ENCODE data around the gene KCNIP1. TPM values are rescaled to one million over a fixed set of nuclear protein-coding genes. Genes with fewer than 3 reads are reported as not detected.

Gene KCNIP1
- total RNA-seq, 1 donor from 2014 or later: 8.7 TPM

- H3K36me3 Mint-ChIP-seq (ENCODE audit: low read depth): no peaks in the 10 kb centered on the region
- TF ChIP-seq, protein P1, sequence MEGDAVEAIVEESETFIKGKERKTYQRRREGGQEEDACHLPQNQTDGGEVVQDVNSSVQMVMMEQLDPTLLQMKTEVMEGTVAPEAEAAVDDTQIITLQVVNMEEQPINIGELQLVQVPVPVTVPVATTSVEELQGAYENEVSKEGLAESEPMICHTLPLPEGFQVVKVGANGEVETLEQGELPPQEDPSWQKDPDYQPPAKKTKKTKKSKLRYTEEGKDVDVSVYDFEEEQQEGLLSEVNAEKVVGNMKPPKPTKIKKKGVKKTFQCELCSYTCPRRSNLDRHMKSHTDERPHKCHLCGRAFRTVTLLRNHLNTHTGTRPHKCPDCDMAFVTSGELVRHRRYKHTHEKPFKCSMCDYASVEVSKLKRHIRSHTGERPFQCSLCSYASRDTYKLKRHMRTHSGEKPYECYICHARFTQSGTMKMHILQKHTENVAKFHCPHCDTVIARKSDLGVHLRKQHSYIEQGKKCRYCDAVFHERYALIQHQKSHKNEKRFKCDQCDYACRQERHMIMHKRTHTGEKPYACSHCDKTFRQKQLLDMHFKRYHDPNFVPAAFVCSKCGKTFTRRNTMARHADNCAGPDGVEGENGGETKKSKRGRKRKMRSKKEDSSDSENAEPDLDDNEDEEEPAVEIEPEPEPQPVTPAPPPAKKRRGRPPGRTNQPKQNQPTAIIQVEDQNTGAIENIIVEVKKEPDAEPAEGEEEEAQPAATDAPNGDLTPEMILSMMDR (IDR thresholded peaks at IDR 0.05): no peak
- DNase-seq (ENCODE audit: low spot score): no peak
- H3K9me3 Mint-ChIP-seq (ENCODE audit: low read depth): no peaks in the 10 kb centered on the region
- H3K27me3 Mint-ChIP-seq (ENCODE audit: low read depth): peaks cover 5% of the 10 kb centered on the region
- H3K4me1 Mint-ChIP-seq (ENCODE audit: low read depth): peaks cover 31% of the 10 kb centered on the region
- no peak overlapping the region for H3K4me3 Mint-ChIP-seq (ENCODE audit: unreplicated experiment)
- H3K27ac Mint-ChIP-seq (ENCODE audit: unreplicated experiment): peak overlapping the region; percentile 51
Measured at GRCh38 chr5:170746961-170747340, 243.1 kb downstream of the KCNIP1 start.

DNA sequence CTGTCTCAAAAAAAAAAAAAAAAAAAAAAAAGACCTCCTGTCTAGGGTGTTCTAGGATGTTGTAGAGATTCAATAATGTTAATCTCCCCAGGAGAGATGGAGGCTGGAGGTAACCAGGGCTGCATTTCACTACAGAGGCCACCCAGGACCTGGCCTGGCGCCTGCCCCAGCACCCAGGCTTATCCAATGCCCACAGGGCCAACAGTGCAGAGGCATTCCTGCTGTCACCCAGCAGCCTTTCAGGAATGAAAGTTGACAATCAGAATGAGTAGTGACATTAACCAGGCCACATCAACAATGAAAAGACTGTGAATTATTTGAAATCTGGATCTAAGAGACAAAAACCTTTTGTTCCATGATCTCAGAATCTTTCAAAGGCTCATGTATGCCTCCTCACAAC, 243.5 kb downstream of the KCNIP1 start:
- no peak overlapping the region for H3K27ac Mint-ChIP-seq (ENCODE audit: unreplicated experiment)
- TF ChIP-seq, protein P1 (IDR thresholded peaks at IDR 0.05): no peak
- no peaks in the 10 kb centered on the region for H3K9me3 Mint-ChIP-seq (ENCODE audit: low read depth)
- peaks cover 5% of the 10 kb centered on the region for H3K27me3 Mint-ChIP-seq (ENCODE audit: low read depth)
- no peak overlapping the region for H3K4me3 Mint-ChIP-seq (ENCODE audit: unreplicated experiment)
- H3K36me3 Mint-ChIP-seq (ENCODE audit: low read depth): no peaks in the 10 kb centered on the region
- H3K4me1 Mint-ChIP-seq (ENCODE audit: low read depth): peaks cover 35% of the 10 kb centered on the region
- DNase-seq (ENCODE audit: low spot score): no peak

DNA sequence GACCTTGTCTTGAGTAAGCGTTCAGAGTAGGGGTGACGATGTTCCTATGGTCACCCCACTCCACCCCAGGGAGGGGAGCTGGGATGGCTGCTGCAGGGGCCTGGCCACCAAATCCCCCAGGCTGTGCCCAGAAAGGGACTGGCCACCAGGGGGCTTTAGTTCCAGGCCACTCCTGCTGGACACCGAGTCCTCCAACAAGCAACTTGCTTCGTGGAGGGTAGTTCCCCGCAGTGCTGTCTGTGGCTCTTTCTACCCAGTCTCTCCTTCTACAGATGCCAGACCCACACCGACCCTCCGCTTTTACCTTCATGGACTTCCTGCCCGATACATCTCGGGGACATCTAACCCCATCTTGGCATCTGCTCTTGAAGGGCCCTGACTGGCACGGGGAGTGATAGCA, 244.0 kb downstream of the KCNIP1 start:
- TF ChIP-seq, protein P1 (IDR thresholded peaks at IDR 0.05): peak; percentile 76
- Mint-ChIP-seq H3K4me3 (ENCODE audit: unreplicated experiment) (no peak overlapping the region), H3K27me3 (ENCODE audit: low read depth) (peaks cover 6% of the 10 kb centered on the region), H3K36me3 (ENCODE audit: low read depth) (no peaks in the 10 kb centered on the region), H3K27ac (ENCODE audit: unreplicated experiment) (no peak overlapping the region), H3K4me1 (ENCODE audit: low read depth) (peaks cover 40% of the 10 kb centered on the region), H3K9me3 (ENCODE audit: low read depth) (no peaks in the 10 kb centered on the region)
- no peak for DNase-seq (ENCODE audit: low spot score)

GRCh38 chr5:170748951-170749471, 245.2 kb downstream of the KCNIP1 start:
- Mint-ChIP-seq H3K4me3 (ENCODE audit: unreplicated experiment) (no peak overlapping the region), H3K4me1 (ENCODE audit: low read depth) (peaks cover 41% of the 10 kb centered on the region), H3K36me3 (ENCODE audit: low read depth) (no peaks in the 10 kb centered on the region), H3K27ac (ENCODE audit: unreplicated experiment) (no peak overlapping the region), H3K9me3 (ENCODE audit: low read depth) (no peaks in the 10 kb centered on the region), H3K27me3 (ENCODE audit: low read depth) (peaks cover 6% of the 10 kb centered on the region)
- TF ChIP-seq, protein P1 (IDR thresholded peaks at IDR 0.05): no peak
- no peak for DNase-seq (ENCODE audit: low spot score)

DNA sequence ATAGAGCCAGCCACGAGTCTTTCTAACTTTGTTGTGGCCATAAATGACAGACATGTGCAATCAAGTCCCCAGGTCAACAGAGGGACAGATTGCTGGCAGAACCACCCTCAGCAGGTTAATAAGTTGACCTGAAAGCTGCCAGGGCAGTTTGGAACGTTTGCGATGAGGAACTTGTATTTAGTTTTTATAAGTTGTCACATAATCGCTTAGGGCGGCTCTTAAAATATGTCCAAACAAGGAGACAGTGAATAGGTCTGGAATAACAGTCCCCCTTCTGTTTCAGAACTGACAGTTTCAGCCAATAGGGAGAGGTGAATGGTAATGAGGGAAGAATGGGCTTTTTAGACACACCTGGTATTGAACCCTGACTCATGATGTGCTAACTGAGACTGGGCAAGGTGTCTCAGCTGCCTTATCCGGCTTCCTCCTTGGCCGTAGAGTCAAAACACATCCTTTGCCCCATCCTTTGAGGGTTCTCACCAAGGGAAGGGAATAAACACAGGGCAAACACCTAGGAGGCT, 246.2 kb downstream of the KCNIP1 start:
- Mint-ChIP-seq H3K9me3 (ENCODE audit: low read depth) (no peaks in the 10 kb centered on the region), H3K4me3 (ENCODE audit: unreplicated experiment) (no peak overlapping the region), H3K27me3 (ENCODE audit: low read depth) (peaks cover 6% of the 10 kb centered on the region), H3K4me1 (ENCODE audit: low read depth) (peaks cover 35% of the 10 kb centered on the region), H3K36me3 (ENCODE audit: low read depth) (no peaks in the 10 kb centered on the region), H3K27ac (ENCODE audit: unreplicated experiment) (no peak overlapping the region)
- DNase-seq (ENCODE audit: low spot score): no peak
- TF ChIP-seq, protein P1 (IDR thresholded peaks at IDR 0.05): no peak
